Lower lobe of right lung (tissue), 2 donors: ENCODE measurements around the gene GJB4. TPM values are rescaled to one million over a fixed set of nuclear protein-coding genes. Genes with fewer than 3 reads are reported as not detected.

Experiments
- ATAC-seq, 2 donors: fragments of 200-7000 bp; cut with Tn5 transposase; one replicate each; pipeline ENCODE4 v1.9.1; 2020 to 2022; ENCODE audit warnings: mild to moderate bottlenecking in 2 of 2, moderate library complexity in 2 of 2
- DNase-seq: peaks from one replicate; pipeline ENCODE4 v3.0.0-alpha.2; 2020
- H3K27ac ChIP-seq: fragments of 200-600 bp; one replicate; pipeline ENCODE4 v1.8.0; 2022
- H3K27me3 ChIP-seq: fragments of 200-600 bp; one replicate; pipeline ENCODE4 v1.8.0; 2022; ENCODE audit warnings: low read depth
- H3K36me3 ChIP-seq: fragments of 200-600 bp; one replicate; pipeline ENCODE4 v1.8.0; 2022; ENCODE audit warnings: mild to moderate bottlenecking
- H3K4me1 ChIP-seq: fragments of 200-600 bp; one replicate; pipeline ENCODE4 v1.8.0; 2022
- H3K4me3 ChIP-seq: fragments of 200-600 bp; one replicate; pipeline ENCODE4 v1.8.0; 2022; ENCODE audit warnings: mild to moderate bottlenecking
- H3K9me3 ChIP-seq: fragments of 200-600 bp; one replicate; pipeline ENCODE4 v1.8.0; 2022
- CTCF ChIP-seq: fragments of 200-600 bp; IDR thresholded peaks from one replicate; pipeline ENCODE4 v1.8.0; 2022; ENCODE audit warnings: antibody characterized with exemption, mild to moderate bottlenecking
- intact Hi-C: fragments of 100-400 bp; cut with DNase I; formaldehyde crosslinking; loops from one replicate; pipeline ENCODE4 v1.11.0; 2022
- total RNA-seq: library from RNA; stranded (reverse); fragmentation: NEBNext Ultra II Directional; extraction: Animal tissue kit (Norgen Biotek cat#: 25700); gene quantifications from one replicate; pipeline ENCODE4 v1.2.1, GENCODE V29; 2021
- donor health status: DM: no; HTN: yes; CAD: no; lungs with severe emphysema.

The GJB4 gene
- total RNA-seq, 1 donor from 2014 or later: 0.12 TPM

GRCh38 chr1:34742667-34743270 lies 16.8 kb upstream of the GJB4 start:
- Histone ChIP-seq H3K36me3 (no peaks in the 10 kb centered on the region), H3K27ac (no peak overlapping the region), H3K9me3 (no peaks in the 10 kb centered on the region), H3K27me3 (no peaks in the 10 kb centered on the region), H3K4me3 (no peak overlapping the region), H3K4me1 (no peaks in the 10 kb centered on the region)
- peak; percentile 91 to 92 for ATAC-seq
- peak; percentile 83 for DNase-seq
- peak; percentile 96 for TF ChIP-seq CTCF
- intact Hi-C loops: no loop called here

GRCh38 chr1:34743775-34744174 lies 15.8 kb upstream of the GJB4 start:
- Histone ChIP-seq H3K27ac (no peak overlapping the region), H3K36me3 (no peaks in the 10 kb centered on the region), H3K9me3 (no peaks in the 10 kb centered on the region), H3K4me1 (no peaks in the 10 kb centered on the region), H3K4me3 (no peak overlapping the region), H3K27me3 (no peaks in the 10 kb centered on the region)
- intact Hi-C loops: no loop called here
- DNase-seq (no peak), ATAC-seq (no peak)
- TF ChIP-seq CTCF: no peak

GRCh38 chr1:34744851-34745250 lies 14.7 kb upstream of the GJB4 start:
- TF ChIP-seq CTCF: no peak
- Histone ChIP-seq H3K27ac (no peak overlapping the region), H3K9me3 (no peaks in the 10 kb centered on the region), H3K27me3 (no peaks in the 10 kb centered on the region), H3K4me1 (no peaks in the 10 kb centered on the region), H3K36me3 (no peaks in the 10 kb centered on the region), H3K4me3 (no peak overlapping the region)
- intact Hi-C loops: no loop called here
- DNase-seq (no peak), ATAC-seq (no peak)

GRCh38 chr1:34745666-34746065 lies 13.9 kb upstream of the GJB4 start:
- no peak for TF ChIP-seq CTCF
- no peak overlapping the region for H3K4me3 ChIP-seq
- no peaks in the 10 kb centered on the region for H3K4me1 ChIP-seq
- no peak for ATAC-seq
- intact Hi-C loops: no loop called here
- H3K27ac ChIP-seq: no peak overlapping the region
- no peaks in the 10 kb centered on the region for H3K9me3 ChIP-seq
- DNase-seq: no peak
- H3K27me3 ChIP-seq: no peaks in the 10 kb centered on the region
- no peaks in the 10 kb centered on the region for H3K36me3 ChIP-seq

GRCh38 chr1:34746101-34746500 lies 13.4 kb upstream of the GJB4 start:
- intact Hi-C loops: no loop called here
- Histone ChIP-seq H3K36me3 (no peaks in the 10 kb centered on the region), H3K27me3 (no peaks in the 10 kb centered on the region), H3K27ac (no peak overlapping the region), H3K9me3 (no peaks in the 10 kb centered on the region), H3K4me3 (no peak overlapping the region), H3K4me1 (no peaks in the 10 kb centered on the region)
- no peak for ATAC-seq
- TF ChIP-seq CTCF: no peak
- DNase-seq: no peak
